GM18511 (cell line): ENCODE data around the gene CKAP5.
"Not testable (repeated sequence)": the region's sequence is repeated elsewhere in the genome, so short reads cannot be mapped to it uniquely, and the experiment has no call there.

Experiments used
- ATAC-seq: cut with Tn5 transposase; IDR thresholded peaks from one replicate; pipeline ENCODE4 v1.9.1; 2021; ENCODE audit warnings: mild to moderate bottlenecking, moderate library complexity; ENCODE audit not compliant: unreplicated experiment

The CKAP5 gene

DNA sequence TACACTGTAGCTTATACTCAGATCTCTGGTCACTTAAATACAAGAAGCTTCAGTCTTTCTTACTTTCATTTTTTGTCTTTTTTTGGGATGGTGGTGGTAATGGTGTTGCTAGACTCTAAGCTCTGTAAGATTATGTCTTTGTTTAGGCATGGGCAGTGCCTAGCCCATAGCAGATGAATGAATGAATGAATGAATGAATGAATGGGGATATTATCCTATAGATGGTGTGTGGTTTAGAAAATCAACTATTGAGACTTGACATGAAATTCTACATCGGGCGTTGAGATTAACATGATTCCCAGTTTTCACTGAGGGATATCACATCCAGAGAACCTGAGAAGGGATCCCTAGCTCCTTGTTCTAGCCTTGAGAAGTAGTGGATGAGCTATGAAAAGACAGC, 9.8 kb upstream of the CKAP5 start:
- ATAC-seq: no peak

DNA sequence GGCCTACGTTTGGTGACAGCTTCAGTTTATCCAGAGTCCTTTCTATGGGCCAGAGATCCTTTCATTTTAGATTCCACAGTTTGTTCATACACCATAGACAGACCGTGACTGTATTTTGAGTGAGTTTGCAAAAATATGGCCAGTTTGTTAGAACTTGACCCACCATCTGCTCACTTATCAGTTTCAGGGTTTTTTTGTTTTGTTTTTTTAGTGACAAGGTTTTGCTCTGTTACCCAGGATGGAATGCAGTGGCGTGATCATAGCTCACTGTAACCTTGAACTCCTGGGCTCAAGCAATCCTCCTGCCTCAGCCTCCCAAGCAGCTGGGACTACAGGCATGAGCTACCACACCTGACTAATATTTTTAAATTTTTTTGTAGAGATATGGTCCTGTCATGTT, 9.1 kb upstream of the CKAP5 start:
- no peak for ATAC-seq

DNA sequence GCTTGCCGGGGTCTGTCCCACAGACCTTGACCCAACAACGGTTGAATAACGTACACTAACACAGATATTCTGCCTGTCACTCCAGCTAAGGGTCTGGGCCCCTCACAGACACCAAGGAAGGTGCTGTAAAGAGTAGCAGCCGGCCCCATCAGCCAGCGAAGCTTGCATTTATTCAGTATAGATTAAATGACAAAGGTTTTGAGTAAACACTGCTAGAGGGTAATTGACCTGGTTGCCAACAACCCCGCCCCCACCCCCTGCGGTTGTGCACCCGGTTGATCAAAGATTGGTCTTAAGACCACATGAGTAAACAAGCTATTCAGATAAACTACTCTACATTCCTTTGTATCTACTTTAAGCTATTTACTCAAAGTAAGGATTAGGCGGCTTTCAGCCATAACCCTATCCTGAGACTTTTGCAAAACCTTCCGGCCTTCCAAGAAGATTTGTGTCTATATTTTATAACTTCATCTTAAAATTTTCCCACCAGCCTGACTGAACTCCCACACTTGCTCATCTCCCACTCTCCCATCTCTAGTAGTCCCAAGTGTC, 4.8 kb upstream of the CKAP5 start:
- ATAC-seq: no peak

DNA sequence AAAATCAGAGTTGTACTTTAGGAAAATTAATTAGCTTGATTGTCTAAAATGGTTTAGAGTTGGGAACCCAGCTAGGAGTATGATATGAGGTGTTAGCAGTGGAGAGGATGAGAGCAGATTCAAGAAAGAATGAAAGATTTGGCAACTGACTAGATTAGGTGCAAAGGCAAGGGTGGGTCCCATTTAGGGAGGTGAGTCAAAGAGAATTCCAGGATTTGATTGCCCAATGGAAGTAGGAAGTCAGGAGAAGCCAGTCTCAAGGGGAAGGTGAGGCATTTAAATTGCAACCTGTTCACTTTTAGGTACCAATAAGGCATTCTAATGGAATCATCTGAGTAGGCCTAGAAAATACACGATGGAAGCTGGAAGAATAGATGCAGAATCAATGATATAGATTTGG, 3.6 kb upstream of the CKAP5 start:
- no peak for ATAC-seq

DNA sequence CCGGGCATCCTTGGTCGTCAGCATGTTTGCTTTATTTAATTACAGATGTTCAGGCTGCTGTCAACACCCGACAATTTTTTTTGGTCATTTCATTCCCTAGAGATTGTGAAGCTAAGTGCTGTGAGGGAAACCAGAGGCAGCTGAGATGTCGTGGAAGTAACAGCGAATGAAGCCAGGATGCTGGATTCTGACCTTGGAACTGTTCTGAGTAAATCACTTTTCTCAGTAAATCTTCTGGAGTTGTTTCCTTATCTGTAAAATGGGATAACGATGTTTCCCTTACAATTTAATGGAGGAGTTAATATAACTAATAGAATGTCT, 390 bp upstream of the CKAP5 start:
- peak; percentile 17 for ATAC-seq

DNA sequence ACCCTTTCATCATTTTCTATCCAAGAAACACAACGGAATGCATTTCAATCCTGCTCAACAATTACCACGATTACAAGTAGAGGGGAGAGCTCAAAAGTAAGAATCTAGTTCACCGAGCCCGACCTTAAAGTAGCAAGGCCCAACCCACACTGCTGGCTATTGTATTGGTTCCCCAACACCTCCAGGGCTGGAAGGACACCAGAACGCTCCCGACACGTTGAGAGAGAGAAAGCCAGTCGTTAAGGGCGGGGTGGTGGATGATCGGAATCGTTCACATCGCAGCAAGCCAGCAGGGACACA, 690 bp downstream of the CKAP5 start:
- no peak for ATAC-seq

DNA sequence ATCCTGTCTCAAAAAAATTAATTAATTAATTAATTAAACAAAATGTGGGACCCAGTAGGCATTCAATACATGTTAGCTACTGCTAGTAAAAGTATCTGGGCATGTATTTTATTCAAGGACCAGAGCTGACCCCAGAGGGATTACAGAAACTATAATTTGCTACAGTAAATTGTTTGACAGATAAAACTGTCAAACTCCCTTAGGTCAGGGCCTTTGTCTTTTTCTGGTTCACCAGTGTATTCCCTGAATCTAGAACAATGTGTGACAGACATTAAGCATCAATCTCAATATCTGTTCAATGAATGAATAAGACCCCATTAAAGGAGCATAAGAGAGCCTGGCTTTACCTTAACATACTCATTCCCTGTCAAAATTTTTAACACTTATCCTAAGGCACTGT, 6.0 kb downstream of the CKAP5 start:
- ATAC-seq: no peak

DNA sequence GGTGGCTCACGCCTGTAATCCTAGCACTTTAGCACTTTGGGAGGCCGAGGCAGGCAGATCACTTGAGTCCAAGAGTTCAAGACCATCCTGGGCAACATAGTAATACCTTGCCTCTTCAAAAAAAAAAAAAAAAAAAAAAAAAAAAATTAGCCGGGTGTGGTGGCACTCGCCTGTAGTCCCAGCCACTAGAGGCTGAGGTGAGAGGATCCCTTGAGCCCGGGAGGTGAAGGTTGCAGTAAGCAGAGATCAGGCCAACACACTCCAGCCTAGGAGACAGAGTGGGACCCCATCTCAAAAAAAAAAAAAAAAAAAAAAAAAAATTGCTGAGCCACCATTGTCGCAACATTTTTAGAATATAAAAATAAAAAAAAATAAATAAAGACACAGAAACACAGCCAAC, 7.6 kb downstream of the CKAP5 start:
- no peak for ATAC-seq

DNA sequence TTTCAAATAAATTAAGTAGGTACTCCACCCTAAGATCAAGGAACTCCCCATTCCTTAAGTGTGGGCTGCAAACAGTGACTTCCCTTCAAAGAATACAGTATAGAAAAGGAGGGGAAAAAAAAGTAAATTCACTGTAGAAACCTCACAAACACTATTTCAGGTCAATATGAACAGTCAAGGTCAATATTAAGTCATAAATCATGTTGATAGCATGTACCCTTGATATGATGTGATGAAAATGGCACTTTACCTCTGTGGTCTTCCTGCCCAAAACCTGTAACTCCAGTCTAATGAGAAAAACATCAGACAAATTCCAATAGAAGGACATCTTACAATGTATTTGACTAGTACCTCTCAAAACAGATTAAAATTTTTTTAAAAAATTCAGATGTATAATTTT, 8.2 kb downstream of the CKAP5 start:
- ATAC-seq: no peak

DNA sequence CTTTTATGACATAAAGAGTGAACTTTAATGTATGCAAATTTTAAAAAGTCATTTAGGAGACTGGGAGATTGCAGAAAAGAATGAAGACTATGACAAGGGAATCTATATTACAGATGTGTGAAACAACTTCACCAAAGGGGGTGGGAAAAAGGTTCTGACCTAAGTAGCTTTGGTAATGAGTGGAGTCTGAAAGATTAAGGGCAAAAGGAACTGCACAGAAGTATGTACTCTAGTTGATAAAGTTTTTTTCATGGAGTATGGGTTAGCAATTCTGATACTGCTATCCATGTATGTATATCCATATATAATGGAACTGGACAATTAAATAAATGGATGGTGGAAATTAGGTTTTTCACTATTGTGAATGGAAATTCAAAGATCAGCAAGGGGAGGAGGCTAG, 9.2 kb downstream of the CKAP5 start:
- no peak for ATAC-seq

DNA sequence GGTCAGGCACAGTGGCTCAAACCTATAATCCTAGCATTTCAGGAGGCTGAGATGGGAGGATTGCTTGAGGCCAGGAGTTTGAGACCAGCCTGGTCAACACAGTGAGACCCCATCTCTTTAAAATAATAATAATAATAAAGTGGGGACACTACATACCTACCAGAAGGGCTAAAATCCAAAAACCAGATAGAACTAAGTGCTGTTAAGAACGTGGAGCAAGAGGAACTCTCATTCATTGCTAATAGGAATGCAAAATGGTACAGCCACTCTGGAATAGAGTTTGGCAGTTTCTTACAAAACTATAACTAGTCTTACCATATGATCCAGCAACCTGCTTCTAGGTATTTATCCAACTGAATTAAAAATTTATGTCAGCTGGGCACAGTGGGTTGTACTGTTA, 9.6 kb downstream of the CKAP5 start:
- no peak for ATAC-seq

DNA sequence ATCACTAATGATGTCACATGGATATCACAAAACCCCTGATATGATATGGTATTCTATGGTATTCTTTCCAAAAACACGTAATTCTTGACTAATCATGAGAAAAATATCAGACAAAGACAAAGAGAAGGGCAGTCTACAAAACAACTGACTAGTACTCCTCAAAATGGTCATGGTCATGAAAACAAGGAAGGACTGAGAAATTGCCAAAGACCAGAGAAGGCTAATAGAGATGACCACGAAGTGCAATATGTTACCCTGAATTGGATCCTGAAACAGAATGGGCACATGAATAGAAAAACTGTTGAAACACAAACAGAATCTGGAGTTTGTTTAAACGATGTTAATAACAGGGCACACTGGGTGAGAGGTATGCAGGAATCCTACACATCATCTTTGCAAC, 10.2 kb downstream of the CKAP5 start:
- no peak for ATAC-seq

DNA sequence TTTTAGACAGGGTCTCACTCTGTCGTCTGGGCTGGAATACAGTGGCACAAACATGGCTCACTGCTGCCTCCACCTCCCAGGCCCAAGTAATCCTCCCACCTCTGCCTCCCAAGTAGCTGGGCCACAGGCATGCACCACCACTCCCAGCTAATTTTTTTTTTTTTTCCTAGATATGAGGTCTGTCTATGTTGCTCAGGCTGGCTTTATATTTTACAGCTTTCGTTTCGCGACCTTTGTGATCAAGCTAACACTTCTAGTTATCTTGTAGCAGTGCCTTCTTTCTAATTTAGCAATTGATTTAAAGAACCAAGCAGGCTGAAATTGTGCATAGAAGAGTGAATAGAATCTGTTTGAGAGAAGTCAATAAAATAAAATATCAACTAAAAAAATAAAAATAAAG, 11.3 kb downstream of the CKAP5 start:
- ATAC-seq: no peak

DNA sequence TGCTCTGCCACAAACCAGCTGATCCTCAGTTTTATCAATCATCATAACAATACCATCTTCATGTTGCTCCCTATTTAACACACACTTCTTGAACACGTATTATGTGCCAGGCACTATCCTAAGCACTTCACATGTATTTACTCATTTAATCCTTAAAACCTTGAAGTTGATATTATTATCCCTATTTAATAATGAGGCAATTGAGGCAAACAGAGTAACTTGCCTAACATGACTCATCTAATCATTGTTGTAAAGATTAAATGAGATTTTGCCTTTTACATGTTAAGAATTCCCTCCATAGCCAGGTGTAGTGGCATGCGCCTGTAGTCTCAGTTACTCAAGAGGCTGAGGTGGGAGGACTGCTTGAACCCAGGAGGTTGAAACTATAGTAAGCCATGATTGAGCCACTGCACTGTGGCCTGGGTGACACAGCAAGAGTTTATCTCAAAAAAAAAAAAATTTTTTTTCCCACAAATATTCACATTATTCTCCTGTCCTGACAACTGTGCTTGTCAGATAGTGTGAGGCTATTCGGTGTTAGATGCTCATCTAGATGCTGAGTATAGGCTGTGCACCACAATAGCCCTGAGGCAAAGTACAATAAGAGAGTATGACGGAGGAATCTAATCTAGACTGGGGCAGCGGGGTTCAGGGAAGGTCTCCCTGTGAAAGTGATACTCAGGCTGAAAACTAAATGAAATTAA, 13.4 kb downstream of the CKAP5 start:
- ATAC-seq: no peak

DNA sequence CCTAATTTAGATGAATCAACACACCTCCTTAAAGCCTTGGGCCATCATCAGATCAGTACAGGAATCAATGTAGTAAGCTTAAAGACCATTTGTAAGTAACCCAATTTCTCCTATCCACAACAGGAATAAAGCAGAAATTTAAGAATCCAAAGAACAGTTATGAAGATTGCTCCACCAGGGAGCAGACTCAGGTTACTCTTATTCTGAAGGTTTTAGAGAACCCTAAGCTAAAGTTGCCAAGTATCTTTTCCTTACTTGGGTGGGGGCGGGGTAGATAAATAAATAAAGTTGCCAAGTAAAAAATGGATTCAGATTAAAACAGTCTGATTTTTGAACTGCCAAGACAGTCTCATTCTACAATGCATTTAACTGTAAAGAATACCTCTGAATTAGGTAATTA, 18.1 kb downstream of the CKAP5 start:
- ATAC-seq: no peak

DNA sequence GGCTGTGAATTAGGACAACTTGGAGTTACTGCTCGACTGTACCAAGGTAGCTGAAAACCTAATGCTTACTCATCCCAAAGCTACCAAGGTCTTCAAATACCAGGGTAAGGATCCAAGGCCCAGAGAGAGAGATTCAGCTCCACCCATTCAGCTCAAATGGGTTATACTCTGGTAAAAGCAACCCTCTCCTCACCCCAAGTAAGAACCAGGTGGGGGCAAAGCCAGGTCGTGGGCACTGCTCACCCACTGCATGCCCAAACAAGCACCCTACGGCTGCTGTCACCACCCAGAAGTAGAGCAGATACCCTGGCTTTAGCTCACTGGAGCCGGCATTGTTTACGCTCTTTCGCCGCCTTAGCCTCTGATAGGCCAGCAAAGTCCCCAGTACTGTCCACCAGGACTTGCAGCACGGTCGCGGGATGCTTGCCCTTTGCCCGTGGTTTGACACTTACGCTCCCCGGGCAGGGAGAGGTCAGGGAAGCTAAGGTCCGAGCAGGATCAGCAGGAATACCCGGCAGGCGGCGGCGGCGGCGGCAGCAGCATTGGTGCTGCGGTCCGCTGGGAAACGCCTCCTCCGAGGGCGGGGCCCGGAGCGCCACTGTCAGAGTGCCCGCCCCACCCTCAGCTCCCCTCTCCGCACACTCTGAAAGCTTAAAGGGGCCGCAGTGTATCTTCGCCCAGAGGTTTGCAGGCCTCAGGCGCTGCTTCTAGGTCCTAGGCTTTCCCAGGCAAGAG, 19.6 kb downstream of the CKAP5 start:
- peak; percentile 98 for ATAC-seq

DNA sequence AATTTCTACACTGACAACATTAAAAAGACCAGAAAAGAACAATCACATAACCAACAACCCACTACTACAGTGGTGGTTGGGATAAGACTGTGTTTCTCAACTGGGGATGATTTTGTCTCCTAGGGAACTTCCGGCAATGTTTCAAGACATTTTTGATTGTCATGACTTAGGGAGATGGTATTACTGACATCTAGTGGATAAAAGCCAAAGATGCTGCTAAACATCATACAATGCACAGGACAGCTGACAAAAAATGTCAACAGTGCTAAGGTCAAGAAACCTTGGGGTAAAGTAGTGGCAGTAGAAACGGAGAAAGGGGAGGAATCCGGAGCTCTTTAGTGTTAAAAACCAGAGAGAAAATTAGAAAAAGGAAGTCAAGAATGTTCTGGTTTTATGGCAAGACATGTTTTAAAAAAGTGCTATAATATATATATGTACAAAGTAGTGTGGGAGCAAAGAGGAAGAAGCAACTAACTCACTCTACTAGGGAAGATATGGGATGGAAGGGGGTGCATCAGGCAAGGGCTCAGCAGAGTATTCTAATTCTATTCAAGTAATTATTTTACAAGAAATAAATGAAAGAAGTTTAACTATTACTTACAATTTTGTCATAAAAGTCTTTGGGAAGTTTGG, 37.2 kb downstream of the CKAP5 start:
- no peak for ATAC-seq

DNA sequence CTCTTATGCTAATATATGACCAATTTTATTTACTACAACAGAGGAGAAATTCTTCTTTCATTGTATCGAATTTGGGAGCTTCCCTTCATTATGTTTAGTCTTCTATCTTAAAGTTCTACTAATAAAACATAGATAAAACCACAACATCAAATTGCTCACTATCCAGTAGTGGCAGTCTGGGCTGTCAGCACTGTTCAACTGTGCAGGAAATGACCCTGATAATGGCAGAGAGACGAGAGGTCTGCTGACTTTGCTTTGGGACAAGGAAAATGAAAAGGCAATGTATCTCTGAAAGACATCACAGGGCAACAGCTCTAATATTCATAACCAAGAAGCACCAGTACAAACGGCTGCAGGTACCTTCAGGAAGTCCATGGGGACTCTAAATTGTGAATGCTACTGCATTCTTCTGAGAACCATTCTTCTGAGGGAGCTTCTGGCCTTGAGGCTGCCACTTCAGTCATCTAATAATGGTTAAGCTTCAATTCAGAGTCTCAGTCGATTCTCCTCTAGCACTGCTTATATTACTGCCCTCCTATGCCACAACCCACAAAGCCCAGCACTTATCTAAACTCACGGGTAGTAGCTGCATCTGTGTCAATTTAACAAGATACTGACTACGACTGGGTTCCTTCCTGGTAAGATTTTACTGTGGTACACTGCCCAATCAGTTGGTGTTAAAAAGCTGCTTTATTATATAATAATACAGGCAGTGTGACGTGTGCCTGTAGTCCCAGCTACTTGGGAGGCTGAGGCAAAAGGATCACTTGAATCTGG, 44.2 kb downstream of the CKAP5 start:
- ATAC-seq: no peak

DNA sequence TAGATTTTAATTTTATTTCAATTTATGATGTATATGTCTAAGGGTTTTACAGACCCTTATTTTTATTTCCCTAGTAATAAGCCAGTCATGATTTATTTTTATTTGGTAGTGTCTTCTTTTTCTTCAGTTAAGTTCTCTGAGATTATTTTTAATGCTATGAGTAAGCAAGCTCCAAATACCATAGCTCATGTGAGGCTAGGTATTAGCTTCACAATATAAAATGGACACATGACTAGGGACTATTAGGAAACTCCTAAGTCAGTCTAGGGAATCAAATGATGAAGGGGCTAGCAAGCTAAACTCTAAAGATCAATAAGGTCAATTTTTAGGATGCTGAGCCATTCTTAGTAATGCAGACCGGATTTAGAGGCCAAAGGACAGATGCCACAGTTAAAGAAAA, 45.9 kb downstream of the CKAP5 start:
- no peak for ATAC-seq

DNA sequence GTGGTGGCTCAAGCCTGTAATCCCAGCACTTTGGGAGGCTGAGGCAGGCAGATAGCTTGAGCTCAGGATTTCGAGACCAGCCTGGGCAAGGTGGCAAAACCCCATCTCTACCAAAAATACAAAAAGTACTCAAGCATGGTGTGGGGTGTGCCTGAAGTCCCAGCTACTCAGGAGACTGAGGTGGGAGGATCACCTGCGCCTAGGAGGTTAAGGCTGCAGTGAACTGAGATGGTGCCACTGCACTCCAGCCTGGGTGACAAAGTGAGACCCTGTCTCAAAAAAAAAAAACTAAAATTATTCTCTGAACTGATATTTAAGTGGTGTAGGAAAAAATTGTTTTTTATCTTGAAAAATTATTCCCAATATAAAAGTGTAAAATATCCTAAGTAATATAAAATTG, 46.4 kb downstream of the CKAP5 start:
- not testable (repeated sequence) for ATAC-seq

DNA sequence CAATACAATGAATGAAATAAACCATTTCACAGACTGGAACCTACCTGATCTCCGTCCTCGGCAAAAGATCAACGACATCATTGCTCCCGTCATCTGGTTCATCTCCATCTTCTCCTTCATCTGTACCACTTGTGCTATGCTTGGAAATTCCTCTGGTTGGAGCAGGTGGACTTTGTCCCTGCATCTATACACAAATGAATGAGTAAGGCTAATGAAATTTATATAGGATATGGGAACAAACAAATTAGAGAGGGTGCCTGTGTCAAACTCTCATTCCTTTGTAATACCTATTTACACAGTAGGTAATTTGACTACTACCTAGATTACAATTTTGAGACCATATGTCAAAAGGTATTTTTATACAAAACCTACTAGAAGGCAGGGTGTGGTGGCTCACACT, 67.7 kb downstream of the CKAP5 start:
- ATAC-seq: no peak

DNA sequence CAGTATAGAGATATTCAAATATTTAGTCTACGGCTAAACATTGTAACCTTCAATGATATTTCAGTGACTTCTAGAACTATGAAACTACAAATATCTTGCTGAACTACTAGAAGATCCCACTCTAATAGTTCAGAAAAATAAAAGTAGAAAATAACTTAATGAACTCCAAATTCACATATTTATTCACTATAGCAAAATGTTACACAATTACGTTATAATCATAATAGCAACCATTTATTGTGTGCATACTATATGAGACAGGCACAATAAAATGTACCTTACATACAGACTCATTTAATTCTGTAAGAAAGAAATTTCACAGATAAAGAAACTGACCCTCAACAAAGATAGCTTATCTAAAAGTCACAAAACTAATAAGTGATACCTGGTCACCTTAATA, 69.2 kb downstream of the CKAP5 start:
- ATAC-seq: no peak
